Forelimb muscle (tissue), 1 donor: ENCODE data around the gene STING1. TPM values are rescaled to one million over a fixed set of nuclear protein-coding genes. Genes with fewer than 3 reads are reported as not detected.

Experiments used
- DNase-seq: peaks from one replicate; pipeline ENCODE4 v3.0.0-alpha.2; 2013; ENCODE audit warnings: low read depth
- polyA plus RNA-seq: library from polyadenylated mRNA; unstranded; fragments of 120-200 nt; gene quantifications from one replicate; pipeline ENCODE4 v1.2.1, GENCODE V29; 2013; ENCODE audit not compliant: insufficient read length

Gene STING1
- polyA plus RNA-seq, 1 donor: 26.4 TPM

GRCh38 chr5:139468421-139468931 lies 14.1 kb downstream of the STING1 start:
- DNase-seq: no peak

DNA sequence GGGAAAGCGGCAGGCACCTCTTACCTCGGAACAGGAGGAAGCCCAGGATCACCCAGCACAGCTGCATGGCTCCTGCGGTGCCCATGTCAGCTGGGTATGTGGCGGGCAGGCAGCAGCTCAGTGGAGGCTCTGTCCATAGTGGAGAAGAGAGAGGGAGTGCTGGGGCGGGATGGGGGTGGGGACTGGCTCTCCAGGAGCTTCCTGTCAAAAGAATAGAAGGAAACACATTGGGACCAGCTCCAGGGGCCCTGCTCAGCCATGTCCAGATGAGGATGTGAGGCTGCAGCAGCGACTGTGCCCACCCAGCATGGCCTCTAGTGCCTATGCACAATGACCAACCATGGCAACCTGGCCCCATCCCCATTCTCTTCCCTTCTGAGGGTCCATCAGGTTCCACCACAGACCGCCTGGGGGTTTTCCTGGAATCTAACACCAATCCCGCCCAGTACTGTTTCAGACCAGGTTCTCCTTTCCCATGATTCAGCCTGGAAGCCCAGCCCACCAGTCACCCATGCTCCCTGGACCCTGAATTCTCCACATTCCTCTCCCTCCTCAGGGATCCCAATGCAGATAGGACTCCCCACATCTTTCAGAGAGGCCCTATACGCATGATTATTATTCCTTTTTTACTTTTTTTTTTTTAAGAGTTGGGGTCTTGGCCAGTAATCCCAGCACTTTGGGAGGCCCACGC lies 19.8 kb downstream of the STING1 start, which contains the start of gene ECSCR:
Gene ECSCR, minus strand, starts transcription at position 158 of the 691 bp plus-strand sequence. Its CDS starts 73 bp downstream, at position 85.
- DNase-seq: no peak

DNA sequence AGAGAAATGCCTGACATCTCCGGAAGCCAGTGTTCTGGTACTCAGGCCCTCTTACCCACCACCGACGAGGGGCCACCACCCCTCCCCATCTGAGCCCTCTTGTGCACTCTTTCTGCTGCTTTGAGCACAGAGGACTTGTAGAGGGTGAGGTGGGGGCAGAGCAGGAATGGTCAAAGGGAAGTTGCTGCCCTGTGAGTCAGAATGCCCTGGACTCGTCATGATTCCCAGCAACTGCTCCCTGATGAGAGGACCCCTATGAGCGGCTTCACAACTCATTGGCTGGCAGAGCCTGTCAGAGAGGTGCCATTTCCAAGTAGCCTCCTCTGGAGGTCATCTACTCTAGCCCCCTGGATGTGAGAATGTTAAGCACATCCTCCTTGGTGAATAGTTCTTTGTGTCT lies 20.9 kb downstream of the STING1 start:
- DNase-seq: no peak

DNA sequence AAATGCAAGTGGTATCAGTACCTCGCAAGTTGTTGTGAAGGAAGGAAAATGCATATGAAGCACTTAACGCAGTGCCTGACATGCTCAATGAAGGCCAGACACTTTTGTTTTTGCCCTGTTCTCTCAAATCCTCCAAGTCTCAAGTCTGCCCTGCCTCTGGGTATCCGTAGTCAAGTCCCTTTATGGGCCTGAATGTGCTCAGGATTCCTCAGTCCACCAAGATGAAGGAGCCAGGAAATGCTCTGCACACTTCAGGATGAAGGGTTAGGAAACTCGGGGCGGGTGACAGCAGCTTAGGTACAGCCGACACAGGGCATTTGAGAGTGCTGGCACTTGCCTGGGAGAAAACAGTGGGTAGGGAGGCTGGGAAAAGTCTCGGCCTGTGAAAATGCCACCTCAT lies 21.4 kb downstream of the STING1 start:
- DNase-seq: no peak

DNA sequence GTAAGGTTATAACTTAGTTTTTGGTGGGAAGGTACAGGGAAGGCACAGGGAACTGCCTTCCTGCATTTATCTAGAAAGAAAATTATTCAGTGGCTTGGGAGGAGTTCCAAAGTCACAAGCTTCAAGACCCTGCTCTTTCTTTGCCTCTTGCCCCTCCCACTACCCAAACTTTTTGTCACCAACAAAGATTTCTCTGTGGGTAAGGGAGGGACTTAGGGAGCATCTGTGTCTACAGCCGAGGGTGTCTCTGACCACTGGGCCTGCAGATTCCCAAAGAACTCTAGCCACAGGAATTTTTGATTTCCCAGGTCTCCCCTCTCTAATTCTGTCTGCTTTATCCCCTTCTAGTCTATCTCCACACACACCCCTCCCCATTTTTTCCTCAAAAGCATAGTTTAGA lies 22.1 kb downstream of the STING1 start:
- DNase-seq: no peak

- DNase-seq: no peak
Measured at GRCh38 chr5:139459451-139459934, 23.1 kb downstream of the STING1 start.

GRCh38 chr5:139458580-139459407 lies 23.8 kb downstream of the STING1 start:
- DNase-seq: no peak

DNA sequence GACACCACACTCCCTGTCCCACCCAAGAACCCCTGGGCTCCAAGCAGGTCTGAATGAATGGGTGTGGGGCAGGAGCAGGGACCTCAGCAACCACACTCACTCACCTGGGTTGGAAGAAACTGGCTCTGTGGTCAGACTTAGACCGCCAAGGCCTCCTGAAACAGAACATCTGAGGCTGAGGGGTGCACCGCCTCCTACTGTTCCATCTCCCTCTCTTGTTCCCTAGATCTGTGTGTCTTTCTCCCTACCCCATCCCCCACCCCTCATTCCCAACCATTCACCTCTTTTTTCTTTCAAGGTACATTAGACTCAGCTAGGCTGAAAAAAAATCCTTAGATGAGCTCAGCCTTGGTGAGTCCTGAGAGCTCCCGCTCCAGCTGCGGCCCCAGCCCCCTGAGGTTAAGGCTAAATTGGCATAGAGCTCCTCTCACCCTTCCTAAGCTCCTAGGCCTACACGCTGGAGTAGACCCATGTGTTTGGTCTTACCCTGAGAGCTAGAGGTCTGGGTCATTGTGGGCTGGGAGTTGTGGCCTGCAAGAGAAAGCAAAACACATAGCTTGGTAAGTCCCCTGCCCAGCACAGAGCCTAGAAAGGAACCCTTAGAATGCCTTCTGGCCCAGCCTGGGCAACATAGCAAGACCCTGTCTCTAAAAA lies 24.8 kb downstream of the STING1 start:
- DNase-seq: no peak

- no peak for DNase-seq
Measured at GRCh38 chr5:139457241-139457640, 25.3 kb downstream of the STING1 start.

- no peak for DNase-seq
Measured at GRCh38 chr5:139456776-139457175, 25.8 kb downstream of the STING1 start.

DNA sequence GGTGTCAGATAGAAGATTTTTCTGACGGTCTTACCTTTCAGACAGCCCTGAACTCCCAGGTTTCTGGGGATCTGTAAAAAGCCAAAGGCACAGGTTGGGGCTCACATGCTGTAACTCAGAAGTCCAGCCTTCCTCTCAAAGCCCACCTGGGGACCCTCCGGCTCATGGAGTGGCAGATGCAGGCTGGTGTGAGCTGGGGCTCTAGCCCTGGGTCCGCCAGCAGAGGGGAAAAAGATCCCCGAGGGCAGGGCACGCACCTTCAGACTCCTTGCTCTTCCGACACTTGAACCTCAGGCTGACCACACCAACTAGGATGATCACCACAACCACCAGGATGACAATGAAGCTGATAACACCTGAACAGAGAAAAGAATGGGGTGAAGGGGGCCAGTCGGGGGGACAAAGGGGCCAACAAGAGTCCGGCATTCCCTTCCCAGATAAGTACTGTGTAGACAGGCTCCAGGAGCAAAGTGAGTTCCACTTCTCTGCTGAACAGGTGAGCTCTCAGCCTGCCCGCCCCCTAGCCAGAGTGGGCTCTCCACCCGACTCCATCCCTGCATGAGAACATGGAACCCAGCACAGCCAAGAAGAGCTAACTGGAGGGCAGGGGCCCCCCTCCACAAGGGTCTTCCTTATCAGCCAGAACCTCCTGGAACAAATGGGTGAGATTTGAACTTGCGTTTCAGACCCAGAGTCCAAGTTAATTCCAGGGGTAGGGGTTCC lies 27.8 kb downstream of the STING1 start:
- DNase-seq: no peak

GRCh38 chr5:139453683-139454567 lies 28.6 kb downstream of the STING1 start:
- DNase-seq: no peak

DNA sequence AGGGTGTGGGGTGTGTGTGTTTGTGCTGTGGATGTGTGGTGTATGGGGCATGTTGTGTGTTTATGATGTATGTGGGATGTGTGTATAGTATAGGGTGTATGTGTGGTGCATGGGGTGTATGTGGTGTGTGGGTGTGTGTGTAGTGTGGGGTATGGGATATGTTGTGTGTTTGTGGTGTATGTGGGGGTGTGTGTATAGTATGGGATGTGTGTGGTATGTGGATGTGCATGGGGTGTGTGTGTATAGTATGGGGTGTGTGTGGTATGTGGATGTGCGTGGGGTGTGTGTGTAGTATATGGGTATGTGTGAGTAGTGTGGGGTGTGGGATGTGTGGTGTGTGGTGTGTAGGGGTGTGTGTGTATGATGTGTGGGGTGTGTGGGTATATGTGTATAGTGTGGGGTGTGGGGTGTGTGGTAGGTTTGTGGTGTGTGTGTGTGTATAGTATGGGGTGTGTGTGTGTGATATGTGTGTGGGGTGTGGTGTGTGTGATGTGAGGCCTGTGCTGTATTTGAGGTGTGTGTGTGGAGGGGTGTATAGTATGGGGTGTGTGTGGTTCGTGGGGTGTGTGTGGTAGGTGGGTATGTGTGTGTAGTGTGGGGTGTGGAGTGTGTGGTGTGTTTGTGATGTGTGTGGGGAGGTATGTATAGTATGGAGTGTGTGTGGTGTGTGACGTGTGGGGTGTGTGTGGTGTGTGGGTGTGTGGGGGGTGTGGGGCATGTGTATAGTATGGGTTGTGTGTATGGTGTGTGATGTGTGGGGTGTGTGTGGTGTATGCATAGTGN lies 30.5 kb downstream of the STING1 start:
- DNase-seq: no peak

GRCh38 chr5:139451176-139451575 lies 31.4 kb downstream of the STING1 start:
- DNase-seq: no peak

DNA sequence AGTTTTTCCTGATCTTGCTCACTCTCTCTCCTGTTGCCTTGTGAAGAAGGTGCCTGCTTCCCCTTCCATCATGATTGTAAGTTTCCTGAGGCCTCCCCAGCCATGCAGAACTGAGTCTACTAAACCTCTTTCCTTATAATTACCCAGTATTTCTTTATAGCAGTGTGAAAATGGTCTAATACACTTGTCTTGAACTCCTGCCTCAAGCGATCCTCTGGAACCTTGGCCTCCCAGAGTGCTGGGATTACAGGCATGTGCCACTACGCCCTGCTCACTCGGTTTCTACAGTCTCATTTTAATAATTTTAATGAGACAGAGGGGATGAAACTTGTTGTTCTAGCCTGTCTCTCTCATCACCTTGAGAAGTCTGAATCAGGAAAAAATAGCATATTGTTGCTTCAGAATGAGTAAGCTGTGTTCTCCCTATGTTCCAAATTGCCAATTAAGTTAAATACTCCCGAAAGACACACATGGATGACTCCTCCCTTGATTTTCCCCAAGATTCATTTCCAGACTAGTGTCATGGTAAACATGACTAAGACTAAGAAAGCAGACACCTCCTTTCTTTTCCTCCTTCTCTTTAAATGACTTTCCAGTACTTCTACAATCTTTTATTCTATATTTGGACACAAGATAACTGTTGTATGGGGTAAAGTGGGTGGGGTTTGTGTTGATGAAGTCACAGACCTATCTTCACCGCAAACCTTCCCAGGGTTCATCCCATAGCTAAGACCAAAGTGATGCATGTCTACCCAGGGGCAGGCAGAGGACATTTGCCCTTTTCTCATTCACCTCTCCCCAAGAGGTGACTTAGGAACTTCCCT lies 35.4 kb downstream of the STING1 start:
- DNase-seq: no peak

DNA sequence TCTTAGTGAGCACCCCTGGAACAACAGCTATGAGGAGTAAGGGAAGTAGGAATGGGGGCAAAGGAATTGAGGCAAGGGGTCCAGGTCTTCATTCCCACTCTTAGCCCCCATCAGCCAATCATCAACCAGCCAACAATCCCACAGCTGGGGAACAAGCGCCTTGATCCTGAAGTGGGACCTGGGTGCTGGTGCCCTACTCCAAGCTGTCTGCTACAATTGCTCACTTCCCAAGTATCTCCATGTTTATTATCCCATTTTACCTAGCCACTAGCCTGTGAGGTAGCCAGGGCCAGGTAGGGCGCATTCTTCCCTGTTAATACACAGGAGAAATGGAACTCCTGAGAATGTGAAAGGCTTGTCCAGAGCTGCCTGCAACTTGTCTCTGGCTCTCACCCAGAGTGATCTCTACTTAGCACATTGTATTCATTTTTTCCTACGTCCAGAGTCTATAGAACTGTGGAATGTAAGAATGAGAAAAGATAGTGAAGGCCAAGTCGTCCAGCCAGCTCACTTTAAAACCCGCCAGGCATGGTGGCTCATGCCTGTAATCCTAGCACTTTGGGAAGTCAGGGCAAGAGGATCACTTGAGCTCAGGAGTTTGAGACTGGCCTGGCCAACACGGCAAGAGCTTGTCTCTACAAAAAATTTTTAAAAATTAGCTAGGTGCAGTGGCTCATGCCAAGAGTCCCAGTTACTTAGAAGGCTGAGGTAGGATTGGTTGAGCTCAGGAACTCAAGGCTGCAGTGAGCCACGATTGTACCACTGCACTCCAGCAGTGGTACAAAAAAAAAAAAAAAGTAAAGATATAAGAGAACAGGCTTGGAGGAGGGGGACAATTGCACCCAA lies 37.0 kb downstream of the STING1 start:
- peak; percentile 31 for DNase-seq

DNA sequence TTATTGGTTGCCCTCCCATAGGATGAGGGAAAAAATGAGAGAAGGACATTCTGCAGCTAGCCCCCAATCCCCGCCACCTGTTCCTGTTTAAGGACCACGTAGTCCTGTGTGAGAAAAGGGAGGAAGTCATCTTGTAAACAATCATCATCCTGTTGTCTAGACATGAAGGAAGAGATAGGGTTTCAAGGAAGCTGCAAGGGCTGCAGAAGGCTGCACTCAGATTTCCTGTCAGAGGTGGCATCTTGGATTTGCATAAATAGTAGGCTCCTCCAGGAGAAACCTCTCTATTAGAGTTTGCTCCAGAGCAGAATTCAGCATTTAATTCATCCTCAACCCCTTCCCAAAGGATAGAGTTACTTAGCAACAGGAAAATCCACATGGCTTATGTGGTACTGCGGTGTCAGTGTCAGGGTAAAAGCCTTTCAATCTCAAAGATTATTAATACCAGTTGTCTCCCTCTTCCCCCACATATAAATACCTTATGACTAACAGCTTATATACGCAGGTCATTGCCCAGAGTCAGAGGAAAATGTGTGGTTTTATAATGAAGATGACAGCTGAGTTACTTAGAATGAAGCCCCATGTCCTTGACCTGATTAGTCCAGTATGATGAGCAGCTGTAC lies 38.6 kb downstream of the STING1 start:
- no peak for DNase-seq
